ENCODE results near the gene PADI3.

The PADI3 gene

GRCh38 chr1:17207966-17208418, 40.9 kb upstream of the PADI3 start:
- 72% methylated on average over 2 of the region's 2 CpGs for WGBS
- H3K4me1 ChIP-seq (ENCODE audit: insufficient read depth, low read length): no peaks in the 10 kb centered on the region

GRCh38 chr1:17208546-17208945, 40.4 kb upstream of the PADI3 start:
- Histone ChIP-seq H3K4me3 (ENCODE audit: low read length) (no peak overlapping the region), H3K9ac (ENCODE audit: low read depth, low read length) (no peak overlapping the region), H3K9me3 (ENCODE audit: insufficient read depth, low read depth, low read length) (no peaks in the 10 kb centered on the region), H3K36me3 (ENCODE audit: insufficient read depth, low read length) (no peaks in the 10 kb centered on the region), H3K27ac (ENCODE audit: low read depth, low read length) (no peak overlapping the region), H3K4me1 (ENCODE audit: insufficient read depth, low read length) (no peaks in the 10 kb centered on the region), H3K27me3 (ENCODE audit: insufficient read depth, low read length) (no peaks in the 10 kb centered on the region)
- WGBS: over 99% methylated on average over 3 of the region's 3 CpGs

More at GRCh38 chr1:17207966-17208418, 40.9 kb upstream of the PADI3 start:
- no peak overlapping the region for H3K27ac ChIP-seq (ENCODE audit: low read depth, low read length)
- H3K9me3 ChIP-seq (ENCODE audit: insufficient read depth, low read depth, low read length): no peaks in the 10 kb centered on the region
- H3K27me3 ChIP-seq (ENCODE audit: insufficient read depth, low read length): no peaks in the 10 kb centered on the region
- H3K36me3 ChIP-seq (ENCODE audit: insufficient read depth, low read length): no peaks in the 10 kb centered on the region
- H3K4me3 ChIP-seq (ENCODE audit: low read length): no peak overlapping the region
- H3K9ac ChIP-seq (ENCODE audit: low read depth, low read length): no peak overlapping the region

- 74% methylated on average over 4 of the region's 5 CpGs for WGBS
- Histone ChIP-seq H3K27ac (ENCODE audit: low read depth, low read length) (no peak overlapping the region), H3K4me1 (ENCODE audit: insufficient read depth, low read length) (no peaks in the 10 kb centered on the region), H3K36me3 (ENCODE audit: insufficient read depth, low read length) (no peaks in the 10 kb centered on the region), H3K9ac (ENCODE audit: low read depth, low read length) (no peak overlapping the region), H3K27me3 (ENCODE audit: insufficient read depth, low read length) (no peaks in the 10 kb centered on the region), H3K4me3 (ENCODE audit: low read length) (no peak overlapping the region), H3K9me3 (ENCODE audit: insufficient read depth, low read depth, low read length) (no peaks in the 10 kb centered on the region)
Measured at GRCh38 chr1:17209430-17209829, 39.5 kb upstream of the PADI3 start.

- WGBS: 88% methylated on average over 8 of the region's 8 CpGs
- Histone ChIP-seq H3K27me3 (ENCODE audit: insufficient read depth, low read length) (no peaks in the 10 kb centered on the region), H3K9ac (ENCODE audit: low read depth, low read length) (no peak overlapping the region), H3K4me3 (ENCODE audit: low read length) (no peak overlapping the region), H3K9me3 (ENCODE audit: insufficient read depth, low read depth, low read length) (no peaks in the 10 kb centered on the region), H3K36me3 (ENCODE audit: insufficient read depth, low read length) (no peaks in the 10 kb centered on the region), H3K4me1 (ENCODE audit: insufficient read depth, low read length) (no peaks in the 10 kb centered on the region; the same call in 1 of the 2 replicates), H3K27ac (ENCODE audit: low read depth, low read length) (no peak overlapping the region)
Measured at GRCh38 chr1:17210176-17210575, 38.7 kb upstream of the PADI3 start.

- Histone ChIP-seq H3K27ac (ENCODE audit: low read depth, low read length) (no peak overlapping the region), H3K27me3 (ENCODE audit: insufficient read depth, low read length) (no peaks in the 10 kb centered on the region), H3K9ac (ENCODE audit: low read depth, low read length) (no peak overlapping the region), H3K9me3 (ENCODE audit: insufficient read depth, low read depth, low read length) (no peaks in the 10 kb centered on the region), H3K4me1 (ENCODE audit: insufficient read depth, low read length) (no peaks in the 10 kb centered on the region; the same call in 1 of the 2 replicates), H3K4me3 (ENCODE audit: low read length) (no peak overlapping the region), H3K36me3 (ENCODE audit: insufficient read depth, low read length) (no peaks in the 10 kb centered on the region)
- 96% methylated on average over 5 of the region's 5 CpGs for WGBS
Measured at GRCh38 chr1:17211377-17211776, 37.5 kb upstream of the PADI3 start.

- H3K4me3 ChIP-seq (ENCODE audit: low read length): no peak overlapping the region
- 84% methylated on average over 10 of the region's 10 CpGs for WGBS
- no peaks in the 10 kb centered on the region; the same call in 1 of the 2 replicates for H3K4me1 ChIP-seq (ENCODE audit: insufficient read depth, low read length)
Measured at GRCh38 chr1:17212009-17212408, 36.9 kb upstream of the PADI3 start.

GRCh38 chr1:17212487-17213121, 36.3 kb upstream of the PADI3 start:
- 67% methylated on average over 13 of the region's 13 CpGs for WGBS
- H3K36me3 ChIP-seq (ENCODE audit: insufficient read depth, low read length): no peaks in the 10 kb centered on the region
- H3K4me1 ChIP-seq (ENCODE audit: insufficient read depth, low read length): no peaks in the 10 kb centered on the region; the same call in 1 of the 2 replicates
- no peak overlapping the region for H3K27ac ChIP-seq (ENCODE audit: low read depth, low read length)
- no peak overlapping the region for H3K4me3 ChIP-seq (ENCODE audit: low read length)
- no peak overlapping the region for H3K9ac ChIP-seq (ENCODE audit: low read depth, low read length)
- no peaks in the 10 kb centered on the region for H3K9me3 ChIP-seq (ENCODE audit: insufficient read depth, low read depth, low read length)
- H3K27me3 ChIP-seq (ENCODE audit: insufficient read depth, low read length): no peaks in the 10 kb centered on the region

More at GRCh38 chr1:17212009-17212408, 36.9 kb upstream of the PADI3 start:
- H3K27ac ChIP-seq (ENCODE audit: low read depth, low read length): no peak overlapping the region
- no peaks in the 10 kb centered on the region for H3K9me3 ChIP-seq (ENCODE audit: insufficient read depth, low read depth, low read length)
- H3K9ac ChIP-seq (ENCODE audit: low read depth, low read length): no peak overlapping the region
- H3K36me3 ChIP-seq (ENCODE audit: insufficient read depth, low read length): no peaks in the 10 kb centered on the region
- H3K27me3 ChIP-seq (ENCODE audit: insufficient read depth, low read length): no peaks in the 10 kb centered on the region

- H3K27me3 ChIP-seq (ENCODE audit: insufficient read depth, low read length): no peaks in the 10 kb centered on the region
- no peak overlapping the region for H3K4me3 ChIP-seq (ENCODE audit: low read length)
- no peaks in the 10 kb centered on the region for H3K9me3 ChIP-seq (ENCODE audit: insufficient read depth, low read depth, low read length)
- H3K4me1 ChIP-seq (ENCODE audit: insufficient read depth, low read length): no peaks in the 10 kb centered on the region; the same call in 1 of the 2 replicates
- no peaks in the 10 kb centered on the region for H3K36me3 ChIP-seq (ENCODE audit: insufficient read depth, low read length)
- no peak overlapping the region for H3K9ac ChIP-seq (ENCODE audit: low read depth, low read length)
- H3K27ac ChIP-seq (ENCODE audit: low read depth, low read length): no peak overlapping the region
- 85% methylated on average over 13 of the region's 13 CpGs for WGBS
Measured at GRCh38 chr1:17213148-17213781, 35.6 kb upstream of the PADI3 start.

- Histone ChIP-seq H3K9me3 (ENCODE audit: insufficient read depth, low read depth, low read length) (no peaks in the 10 kb centered on the region), H3K36me3 (ENCODE audit: insufficient read depth, low read length) (no peaks in the 10 kb centered on the region), H3K4me3 (ENCODE audit: low read length) (no peak overlapping the region), H3K27ac (ENCODE audit: low read depth, low read length) (no peak overlapping the region), H3K4me1 (ENCODE audit: insufficient read depth, low read length) (no peaks in the 10 kb centered on the region; the same call in 1 of the 2 replicates), H3K9ac (ENCODE audit: low read depth, low read length) (no peak overlapping the region), H3K27me3 (ENCODE audit: insufficient read depth, low read length) (no peaks in the 10 kb centered on the region)
- 83% methylated on average over 9 of the region's 9 CpGs for WGBS
Measured at GRCh38 chr1:17213782-17214148, 35.1 kb upstream of the PADI3 start.

GRCh38 chr1:17214876-17215544, 33.9 kb upstream of the PADI3 start:
- no peak overlapping the region for H3K9ac ChIP-seq (ENCODE audit: low read depth, low read length)
- 84% methylated on average over 5 of the region's 5 CpGs for WGBS

GRCh38 chr1:17215545-17215890, 33.4 kb upstream of the PADI3 start:
- Histone ChIP-seq H3K36me3 (ENCODE audit: insufficient read depth, low read length) (no peaks in the 10 kb centered on the region), H3K4me3 (ENCODE audit: low read length) (no peak overlapping the region), H3K9ac (ENCODE audit: low read depth, low read length) (no peak overlapping the region), H3K27me3 (ENCODE audit: insufficient read depth, low read length) (no peaks in the 10 kb centered on the region), H3K9me3 (ENCODE audit: insufficient read depth, low read depth, low read length) (no peaks in the 10 kb centered on the region), H3K27ac (ENCODE audit: low read depth, low read length) (no peak overlapping the region), H3K4me1 (ENCODE audit: insufficient read depth, low read length) (no peaks in the 10 kb centered on the region; the same call in 1 of the 2 replicates)
- WGBS: 84% methylated on average over 6 of the region's 6 CpGs

More at GRCh38 chr1:17214876-17215544, 33.9 kb upstream of the PADI3 start:
- Histone ChIP-seq H3K36me3 (ENCODE audit: insufficient read depth, low read length) (no peaks in the 10 kb centered on the region), H3K9me3 (ENCODE audit: insufficient read depth, low read depth, low read length) (no peaks in the 10 kb centered on the region), H3K27me3 (ENCODE audit: insufficient read depth, low read length) (no peaks in the 10 kb centered on the region), H3K27ac (ENCODE audit: low read depth, low read length) (no peak overlapping the region), H3K4me1 (ENCODE audit: insufficient read depth, low read length) (no peaks in the 10 kb centered on the region; the same call in 1 of the 2 replicates), H3K4me3 (ENCODE audit: low read length) (no peak overlapping the region)
